GM12891 (cell line): ENCODE measurements around the gene ACBD6.
A peak's percentile ranks its signal among the peaks of the same experiment; 100 is the strongest.
"Not testable (repeated sequence)": the region's sequence is repeated elsewhere in the genome, so short reads cannot be mapped to it uniquely, and the experiment has no call there.

Source experiments
- DNase-seq: peaks from one replicate; pipeline ENCODE4 v3.0.0; 2011; ENCODE audit warnings: low spot score; ENCODE audit not compliant: insufficient read length
- FAIRE-seq: peaks from 2 replicates; lab custom pipeline; 2011; peaks lifted over from hg19 to GRCh38; lab: Jason Lieb, UNC
- PAX5 ChIP-seq: IDR thresholded peaks from 2 replicates; pipeline ENCODE4 v1.6.1; 2011; ENCODE audit warnings: low read length, moderate library complexity, mild to moderate bottlenecking; ENCODE audit not compliant: insufficient read depth, severe bottlenecking
- POLR2A ChIP-seq: IDR thresholded peaks from 2 replicates; pipeline ENCODE4 v1.6.1; 2011; ENCODE audit warnings: low read depth, low read length, control low read depth
- POLR2AphosphoS5 ChIP-seq: IDR thresholded peaks from 2 replicates; pipeline ENCODE4 v1.6.1; 2011; ENCODE audit warnings: low read depth, low read length, control low read depth
- POU2F2 ChIP-seq: IDR thresholded peaks from 2 replicates; pipeline ENCODE4 v1.6.1; 2011; ENCODE audit warnings: low read depth, mild to moderate bottlenecking, control low read depth, low read length, moderate library complexity
- SPI1 ChIP-seq: IDR thresholded peaks from 2 replicates; pipeline ENCODE4 v1.6.1; 2011; ENCODE audit warnings: low read depth, low read length, control low read depth
- TAF1 ChIP-seq: IDR thresholded peaks from 2 replicates; pipeline ENCODE4 v1.6.1; 2011; ENCODE audit warnings: low read depth, low read length, control low read depth

The ACBD6 gene

GRCh38 chr1:180424848-180425457 lies 77.4 kb downstream of the ACBD6 start:
- TF ChIP-seq TAF1, result no peak
- TF ChIP-seq POLR2A, result no peak
- TF ChIP-seq PAX5, result no peak
- TF ChIP-seq SPI1, result no peak
- TF ChIP-seq POLR2AphosphoS5, result no peak
- TF ChIP-seq POU2F2, result no peak
- no peak for DNase-seq
- FAIRE-seq, result peak; percentile 51

GRCh38 chr1:180421614-180422013 lies 80.8 kb downstream of the ACBD6 start:
- TF ChIP-seq POLR2A, result no peak
- TF ChIP-seq POLR2AphosphoS5, result no peak
- TF ChIP-seq TAF1, result no peak
- TF ChIP-seq SPI1, result no peak
- TF ChIP-seq PAX5, result no peak
- TF ChIP-seq POU2F2, result no peak
- FAIRE-seq, result no peak
- DNase-seq, result no peak

GRCh38 chr1:180421145-180421544 lies 81.2 kb downstream of the ACBD6 start:
- not testable (repeated sequence) for DNase-seq, FAIRE-seq

GRCh38 chr1:180415985-180416633 lies 86.3 kb downstream of the ACBD6 start:
- TF ChIP-seq POLR2AphosphoS5, result no peak
- no peak for TF ChIP-seq TAF1
- TF ChIP-seq POLR2A, result no peak
- FAIRE-seq, result no peak
- peak; percentile 3 for DNase-seq

GRCh38 chr1:180415236-180415848 lies 87.0 kb downstream of the ACBD6 start:
- TF ChIP-seq SPI1 (no peak), PAX5 (no peak), POLR2A (no peak), TAF1 (no peak), POLR2AphosphoS5 (no peak), POU2F2 (no peak)
- DNase-seq, result no peak
- FAIRE-seq, result no peak

- TF ChIP-seq POU2F2 (no peak), POLR2A (no peak), SPI1 (no peak), TAF1 (no peak), POLR2AphosphoS5 (no peak), PAX5 (no peak)
- DNase-seq, result no peak
- FAIRE-seq, result no peak
Observed at GRCh38 chr1:180412583-180412982, 89.8 kb downstream of the ACBD6 start.

GRCh38 chr1:180408128-180408527 lies 94.2 kb downstream of the ACBD6 start:
- not testable (repeated sequence) for DNase-seq, FAIRE-seq

DNA sequence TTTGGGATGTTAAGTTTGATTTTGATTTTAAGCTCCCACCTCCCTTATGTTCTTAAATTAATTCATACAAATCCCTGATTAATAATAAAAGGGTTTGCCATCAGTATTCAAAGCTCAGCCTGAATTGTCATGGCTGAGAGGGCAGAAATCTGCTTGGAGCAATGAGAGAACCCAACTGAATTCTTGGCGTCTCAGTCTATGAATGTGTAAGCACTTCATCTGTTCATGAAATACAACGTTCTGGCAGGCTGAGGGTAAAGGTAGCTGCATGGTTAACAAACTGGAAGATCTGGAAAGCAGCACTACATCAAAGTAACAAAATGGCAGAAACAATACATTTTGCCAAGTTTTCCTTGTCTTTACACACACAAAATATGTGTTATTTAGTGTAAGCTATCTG lies 95.3 kb downstream of the ACBD6 start:
- no peak for DNase-seq
- FAIRE-seq, result no peak
- TF ChIP-seq POU2F2 (no peak), PAX5 (no peak), SPI1 (no peak), TAF1 (no peak), POLR2AphosphoS5 (no peak), POLR2A (no peak)

GRCh38 chr1:180402551-180402950 lies 99.8 kb downstream of the ACBD6 start:
- FAIRE-seq, result no peak
- TF ChIP-seq TAF1 (no peak), POLR2AphosphoS5 (no peak), SPI1 (no peak), POLR2A (no peak), PAX5 (no peak), POU2F2 (no peak)
- no peak for DNase-seq

DNA sequence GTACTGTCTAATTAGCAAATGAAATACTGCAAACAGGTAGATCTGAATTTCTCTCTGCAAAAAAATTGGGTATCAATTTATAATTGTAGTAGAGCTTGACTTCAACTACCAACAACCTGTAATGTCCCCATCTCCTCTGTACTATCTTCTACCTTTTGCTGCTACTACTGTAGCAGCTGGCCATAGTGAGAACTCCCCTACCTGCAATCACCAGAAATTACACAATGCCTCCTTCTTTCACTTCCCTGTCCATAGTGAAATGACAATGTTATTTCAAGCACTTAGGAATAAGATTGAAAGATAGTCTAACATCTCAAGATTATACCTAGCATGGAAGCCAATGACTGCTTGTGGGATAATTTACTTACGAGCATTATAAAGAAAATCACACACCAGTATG lies 100.4 kb downstream of the ACBD6 start:
- DNase-seq, result no peak
- no peak for FAIRE-seq
- peak; percentile 63 for TF ChIP-seq SPI1
- TF ChIP-seq POLR2AphosphoS5, result no peak
- TF ChIP-seq POLR2A, result no peak
- TF ChIP-seq PAX5, result no peak
